Measurements from ENCODE around the gene SNED1.

Gene SNED1

DNA sequence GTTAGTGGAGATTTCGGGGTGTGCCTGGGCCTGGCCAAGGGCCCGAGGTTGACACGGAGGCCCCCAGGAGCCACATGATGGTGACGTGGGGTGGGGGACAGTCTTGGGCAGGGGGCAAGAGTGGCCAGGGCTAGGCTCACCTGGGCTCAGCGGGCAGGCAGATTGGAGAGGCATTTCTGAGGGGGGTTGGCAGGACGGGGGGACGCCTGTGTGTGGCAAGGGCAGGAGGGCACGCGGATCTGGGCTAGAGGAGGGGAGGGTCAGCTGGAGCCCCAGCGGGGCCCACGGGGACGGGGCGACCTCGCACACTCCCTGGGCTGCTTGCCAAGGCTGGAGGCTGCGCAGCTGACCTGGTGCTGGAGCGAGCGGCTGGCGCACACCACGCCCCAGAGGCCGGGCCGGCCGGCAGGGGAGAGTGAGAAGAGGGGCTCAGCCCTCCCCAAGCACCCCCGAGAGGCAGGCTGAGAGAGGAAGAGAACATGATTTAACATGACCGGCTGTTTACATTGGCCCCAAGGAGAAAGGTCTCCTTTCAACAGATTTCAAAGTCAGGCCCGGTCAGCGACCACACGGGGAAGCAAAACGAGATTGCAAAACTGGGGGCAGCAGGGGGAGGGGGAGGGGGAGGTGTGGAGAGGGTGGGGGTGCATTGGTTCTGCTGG, 38.0 kb upstream of the SNED1 start:
- no peak for DNase-seq

- DNase-seq: no peak
Observed at GRCh38 chr2:240960971-240961876, 37.2 kb upstream of the SNED1 start.

DNA sequence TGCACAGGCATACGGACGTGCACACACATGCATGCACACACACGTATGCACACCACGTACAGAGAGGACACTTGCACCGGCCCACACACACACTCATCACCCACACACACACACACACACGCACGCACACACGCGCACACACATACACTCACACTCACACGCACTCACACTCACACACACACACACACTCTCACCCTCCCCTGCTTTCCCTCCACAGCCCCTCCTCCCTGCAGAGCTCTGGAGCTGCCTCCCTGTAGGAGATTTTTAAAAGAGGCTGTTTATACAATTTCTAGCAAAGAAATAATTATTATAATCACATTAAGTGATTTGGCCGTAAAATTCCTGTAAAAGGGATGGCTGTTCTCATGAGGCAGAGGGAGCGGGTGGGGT, 36.5 kb upstream of the SNED1 start:
- no peak for DNase-seq

DNA sequence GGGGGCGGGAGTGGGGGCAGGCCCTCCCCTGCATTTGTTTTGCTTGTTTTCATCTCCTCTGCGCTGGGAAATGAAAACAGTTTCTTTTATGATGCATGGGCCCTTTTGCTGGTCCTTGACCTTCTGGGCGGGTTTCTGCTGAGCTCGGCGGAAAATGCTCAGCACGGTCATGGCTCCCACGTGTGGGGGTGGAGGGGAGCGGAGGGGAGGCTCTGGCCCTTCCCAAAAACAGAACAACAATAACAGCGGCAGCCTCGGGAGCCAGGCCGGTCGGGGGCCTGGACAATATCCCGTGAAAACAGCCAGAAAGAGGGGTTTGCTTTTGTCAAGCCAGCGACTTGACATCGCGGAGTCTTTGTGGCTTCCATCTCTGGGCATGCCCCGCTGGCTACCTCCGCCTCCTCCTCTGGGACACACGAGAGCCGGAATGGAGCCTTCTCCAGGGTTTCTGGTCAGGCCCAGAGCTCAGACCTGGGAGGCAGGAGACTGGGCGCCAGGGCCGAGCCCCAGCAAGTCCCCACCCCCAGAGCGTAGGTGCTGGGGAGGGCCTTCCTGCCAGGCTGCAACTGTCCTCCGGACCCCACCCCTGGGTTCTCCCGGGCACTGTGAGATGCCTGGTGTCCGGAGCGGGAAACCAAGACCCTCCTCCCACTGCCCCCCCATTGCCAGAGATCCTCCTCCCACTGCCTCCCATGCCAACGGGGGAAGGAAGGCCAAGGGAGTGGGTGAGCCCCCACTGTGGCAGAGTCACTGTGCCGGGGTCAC, 35.9 kb upstream of the SNED1 start:
- no peak for DNase-seq

GRCh38 chr2:240963065-240963867, 35.2 kb upstream of the SNED1 start:
- DNase-seq: no peak

DNA sequence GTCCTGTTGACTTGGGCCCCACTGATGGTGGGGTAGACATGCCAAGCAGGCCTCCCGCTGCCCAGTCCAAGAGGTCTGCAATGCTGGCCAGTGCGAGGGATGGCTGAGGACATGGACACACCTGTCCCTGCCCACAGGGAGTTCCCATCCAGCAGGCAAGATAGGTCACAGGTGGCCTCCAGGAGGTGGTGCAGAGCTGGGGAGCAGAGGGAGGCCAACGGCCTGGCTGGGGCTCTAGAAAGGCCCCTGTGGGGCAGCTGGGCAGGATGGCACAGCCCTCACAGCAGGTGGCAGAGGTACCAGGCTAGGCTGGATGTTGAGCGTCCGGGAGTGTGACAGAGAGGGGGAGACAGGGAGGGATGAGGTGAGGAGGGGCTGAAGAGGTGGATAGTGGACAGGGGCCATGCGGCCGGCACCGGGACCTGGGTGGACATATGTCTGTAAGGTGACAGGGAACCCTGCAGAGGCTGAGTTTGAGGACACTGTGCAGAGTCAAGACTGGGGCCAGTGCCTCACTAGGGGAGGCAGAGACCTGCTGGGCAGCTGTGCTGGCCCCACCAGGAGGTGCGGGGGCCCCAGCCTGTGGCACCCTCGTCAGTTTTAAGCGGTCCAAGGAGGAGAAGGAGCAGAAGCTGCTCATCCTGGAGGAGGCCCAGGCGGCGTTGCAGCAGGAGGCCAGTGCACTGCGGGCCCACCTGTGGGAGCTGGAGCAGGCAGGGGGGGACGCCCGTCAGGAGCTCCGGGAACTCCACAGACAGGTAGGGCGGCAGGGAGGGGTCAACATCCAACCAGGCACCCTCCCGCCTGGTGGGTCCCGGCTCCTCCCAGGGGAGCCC, 34.3 kb upstream of the SNED1 start:
- DNase-seq: no peak

DNA sequence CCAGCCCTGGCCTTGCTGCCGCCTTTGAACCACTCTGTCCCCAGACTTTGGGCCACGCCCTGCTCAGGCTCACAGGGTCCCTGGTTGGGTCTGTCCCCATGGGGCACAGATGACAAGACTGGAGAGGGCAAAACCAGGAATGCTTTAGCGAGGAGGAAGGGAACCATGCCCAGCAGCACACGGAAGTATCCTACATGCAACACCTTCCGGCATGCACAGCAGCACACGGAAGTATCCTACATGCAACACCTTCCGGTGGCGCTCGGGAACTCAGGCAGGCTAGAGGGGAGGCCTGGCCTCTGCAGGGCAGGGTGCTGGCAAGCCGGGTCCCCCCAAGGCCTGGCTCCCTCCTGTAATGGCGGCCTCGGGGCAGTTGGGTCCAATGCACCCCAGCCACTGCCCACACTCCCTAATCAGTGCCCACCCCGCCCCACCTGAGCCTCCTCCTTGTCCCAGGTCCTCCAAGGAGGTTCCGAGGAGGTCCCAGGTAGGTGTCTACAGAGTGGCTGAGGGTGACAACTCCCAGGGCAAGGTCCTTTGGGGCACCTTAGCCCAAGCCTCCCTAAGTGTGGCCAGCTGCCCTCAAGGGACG, 33.6 kb upstream of the SNED1 start:
- no peak for DNase-seq

DNA sequence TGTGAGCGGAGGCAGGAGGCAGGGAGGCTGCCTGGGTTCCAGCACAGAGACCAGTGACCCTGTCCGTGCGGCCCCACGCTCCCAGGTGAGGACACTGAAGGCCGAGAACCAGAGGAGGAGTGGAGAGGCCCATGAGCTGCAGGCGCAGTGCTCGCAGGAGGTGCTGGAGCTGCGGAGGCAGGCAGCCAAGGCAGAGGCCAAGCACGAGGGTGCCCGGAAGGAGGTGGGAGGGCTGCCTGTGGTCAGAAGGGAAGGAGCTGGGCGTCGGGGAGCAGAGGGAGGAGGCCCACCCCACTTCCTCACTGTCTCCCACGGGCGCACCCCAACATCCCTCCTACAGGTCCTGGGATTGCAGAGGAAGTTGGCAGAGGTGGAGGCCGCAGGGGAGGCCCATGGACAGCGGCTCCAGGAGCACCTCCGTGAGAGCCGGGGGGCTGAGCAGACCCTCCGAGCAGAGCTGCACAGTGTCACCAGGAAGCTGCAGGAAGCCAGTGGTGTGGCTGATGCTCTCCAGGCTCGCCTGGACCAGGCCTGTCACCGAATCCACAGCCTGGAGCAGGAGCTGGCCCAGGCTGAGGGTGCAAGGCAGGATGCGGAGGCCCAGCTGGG, 33.0 kb upstream of the SNED1 start:
- no peak for DNase-seq

- no peak for DNase-seq
Observed at GRCh38 chr2:240965905-240966456, 32.4 kb upstream of the SNED1 start.

DNA sequence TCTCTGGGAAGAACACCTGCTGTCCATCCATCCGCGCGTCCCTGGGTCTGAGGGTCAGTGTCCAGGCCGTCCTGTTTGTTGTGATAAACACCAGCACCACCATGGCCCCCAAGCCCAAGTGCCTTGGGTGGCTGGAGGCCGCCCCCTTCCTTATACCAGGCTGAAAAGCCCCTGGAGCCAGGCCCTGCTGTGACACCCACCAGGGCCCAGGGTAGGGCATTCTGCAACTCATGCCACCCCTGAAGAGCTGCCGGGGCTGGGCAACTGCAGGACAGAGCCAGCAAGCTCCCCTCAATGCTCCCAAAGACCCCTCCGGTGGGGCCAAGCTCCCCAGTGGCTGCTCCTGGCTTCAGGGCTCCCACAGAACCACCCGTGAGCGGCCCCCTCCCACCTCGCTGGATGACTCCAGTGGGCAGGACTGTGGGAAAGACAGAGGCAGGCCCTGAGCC, 31.9 kb upstream of the SNED1 start:
- DNase-seq: no peak

DNA sequence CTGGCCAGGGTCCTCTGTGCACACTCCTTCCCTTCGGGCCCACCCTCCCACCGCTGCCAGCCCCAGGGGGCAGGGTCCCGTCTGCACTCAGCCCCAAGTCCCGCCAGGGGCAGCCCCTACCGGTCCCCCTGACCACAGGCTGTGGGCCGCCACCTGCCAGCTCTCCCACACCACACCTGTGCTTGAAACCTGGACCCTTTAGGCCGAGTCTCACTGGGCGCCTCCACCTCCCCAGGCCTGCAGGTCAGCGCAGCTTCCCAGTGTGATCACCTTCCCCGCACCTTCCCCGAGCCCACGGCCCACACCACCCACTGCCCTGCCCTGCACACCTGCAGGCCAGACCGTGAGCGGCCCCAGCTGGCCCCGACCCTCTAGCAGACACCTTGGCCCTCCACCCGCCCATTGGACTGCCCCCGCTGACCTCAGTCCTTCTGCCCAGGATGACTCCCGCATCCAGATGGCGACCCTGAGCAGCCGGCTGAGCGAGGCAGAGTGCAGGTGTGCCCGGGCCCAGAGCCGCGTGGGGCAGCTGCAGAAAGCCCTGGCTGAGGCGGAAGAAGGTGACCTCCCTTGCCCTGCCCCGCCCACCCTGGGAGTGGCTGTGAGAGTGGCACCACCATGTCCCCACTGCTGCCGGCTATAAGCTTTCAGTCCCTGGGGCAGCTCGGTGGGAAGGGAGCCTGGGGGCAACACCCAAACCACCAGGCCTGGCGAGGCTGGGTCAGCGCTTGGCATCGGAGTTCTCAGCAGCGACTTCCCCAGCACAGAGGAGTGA, 31.3 kb upstream of the SNED1 start:
- no peak for DNase-seq

GRCh38 chr2:240967681-240968621, 30.5 kb upstream of the SNED1 start:
- no peak for DNase-seq

DNA sequence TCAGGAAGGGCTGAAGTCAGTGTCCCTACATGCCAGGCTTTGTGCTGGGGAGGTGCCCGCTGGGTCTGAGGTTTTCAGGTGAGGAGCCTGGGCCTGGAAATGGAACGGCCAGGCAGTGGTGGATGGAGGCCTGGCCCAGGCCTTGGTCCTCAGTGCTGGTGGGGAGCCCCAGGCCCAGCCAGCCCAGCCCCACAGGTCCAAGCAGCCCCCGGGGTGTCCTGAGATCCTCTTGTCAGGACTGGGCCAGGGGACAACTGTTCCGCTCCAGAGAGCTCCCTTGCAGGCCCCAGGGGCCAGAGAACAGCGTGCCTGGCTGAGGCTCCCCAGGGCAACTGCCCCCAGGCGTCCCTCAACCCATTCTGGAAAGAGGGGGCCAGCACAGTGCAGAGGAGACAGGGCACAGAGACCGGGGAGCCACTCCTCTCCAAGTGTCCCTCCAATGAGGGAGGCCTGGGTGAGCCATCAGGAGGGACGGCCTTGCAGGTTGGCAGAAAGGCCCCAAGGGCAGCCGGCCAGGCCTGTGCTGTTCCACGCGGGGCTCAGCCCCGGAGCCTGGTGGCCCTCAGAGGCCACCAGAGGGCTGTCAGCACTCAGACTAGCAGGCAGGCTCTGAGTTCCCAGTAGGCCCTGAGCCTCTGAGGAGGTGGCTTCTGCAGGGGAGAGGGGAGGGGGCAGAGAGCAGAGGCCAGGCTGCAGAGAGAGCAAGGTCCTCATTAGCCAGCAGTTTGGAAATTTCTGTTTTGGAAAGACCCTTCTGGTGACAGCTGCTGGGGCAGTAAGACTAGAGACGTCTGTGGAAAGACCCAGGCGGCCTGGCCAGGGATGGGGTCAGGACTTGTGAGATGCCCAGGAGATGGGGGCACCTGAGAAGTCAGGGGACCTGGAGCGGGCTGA, 29.4 kb upstream of the SNED1 start:
- no peak for DNase-seq

GRCh38 chr2:240970104-240970503, 28.3 kb upstream of the SNED1 start:
- no peak for DNase-seq

DNA sequence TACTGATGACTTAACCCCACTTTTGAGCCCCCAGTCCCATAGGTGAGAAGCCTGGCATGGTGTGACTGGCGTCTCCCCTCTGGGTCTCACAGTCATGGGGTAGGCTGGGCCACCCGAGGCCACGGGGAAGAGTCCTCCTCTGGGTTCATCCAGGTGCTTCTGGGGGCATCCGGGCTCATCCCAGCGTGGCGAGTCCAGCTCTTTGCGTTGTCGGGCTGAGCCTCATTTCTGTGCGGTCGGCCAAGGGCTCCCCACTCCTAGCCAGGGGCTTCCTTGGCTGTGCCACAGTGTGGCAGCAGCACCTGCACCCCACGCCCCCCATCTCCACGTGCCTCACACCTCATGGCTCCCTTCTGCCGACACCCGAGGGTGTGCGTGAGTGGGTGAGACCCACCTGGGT, 27.6 kb upstream of the SNED1 start:
- no peak for DNase-seq

DNA sequence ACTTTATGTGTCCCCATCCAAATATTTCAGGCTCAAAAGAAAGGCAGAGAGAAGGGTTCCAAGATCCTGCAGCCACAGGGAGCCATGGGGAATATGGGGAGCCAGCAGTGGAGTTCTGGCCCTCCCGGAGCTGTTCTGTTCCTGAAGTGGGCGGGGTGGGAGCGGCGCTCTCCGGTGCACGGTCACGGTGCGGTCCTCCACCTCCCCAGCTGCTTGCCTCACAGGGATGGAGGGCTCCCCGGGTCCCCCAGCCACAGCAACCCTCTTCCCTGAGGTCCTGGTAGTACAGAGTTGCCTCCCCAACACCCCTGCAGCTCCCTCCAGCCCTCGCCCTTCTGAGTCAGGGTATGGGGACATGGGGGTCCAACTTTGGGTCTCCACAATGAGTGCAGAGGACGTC, 26.2 kb upstream of the SNED1 start:
- no peak for DNase-seq

All from NCI-H1048 (cell line).